Measurements from ENCODE around the gene EXOSC5.

- TF ChIP-seq POLR2A (IDR thresholded peaks at IDR 0.05) (no peak), CTCF (IDR thresholded peaks at IDR 0.05) (no peak)
Observed at GRCh38 chr19:41434450-41434849, 37.3 kb upstream of the EXOSC5 start.

All from body of pancreas (tissue), 4 donors.